ENCODE results near the gene PLK1.

DNA sequence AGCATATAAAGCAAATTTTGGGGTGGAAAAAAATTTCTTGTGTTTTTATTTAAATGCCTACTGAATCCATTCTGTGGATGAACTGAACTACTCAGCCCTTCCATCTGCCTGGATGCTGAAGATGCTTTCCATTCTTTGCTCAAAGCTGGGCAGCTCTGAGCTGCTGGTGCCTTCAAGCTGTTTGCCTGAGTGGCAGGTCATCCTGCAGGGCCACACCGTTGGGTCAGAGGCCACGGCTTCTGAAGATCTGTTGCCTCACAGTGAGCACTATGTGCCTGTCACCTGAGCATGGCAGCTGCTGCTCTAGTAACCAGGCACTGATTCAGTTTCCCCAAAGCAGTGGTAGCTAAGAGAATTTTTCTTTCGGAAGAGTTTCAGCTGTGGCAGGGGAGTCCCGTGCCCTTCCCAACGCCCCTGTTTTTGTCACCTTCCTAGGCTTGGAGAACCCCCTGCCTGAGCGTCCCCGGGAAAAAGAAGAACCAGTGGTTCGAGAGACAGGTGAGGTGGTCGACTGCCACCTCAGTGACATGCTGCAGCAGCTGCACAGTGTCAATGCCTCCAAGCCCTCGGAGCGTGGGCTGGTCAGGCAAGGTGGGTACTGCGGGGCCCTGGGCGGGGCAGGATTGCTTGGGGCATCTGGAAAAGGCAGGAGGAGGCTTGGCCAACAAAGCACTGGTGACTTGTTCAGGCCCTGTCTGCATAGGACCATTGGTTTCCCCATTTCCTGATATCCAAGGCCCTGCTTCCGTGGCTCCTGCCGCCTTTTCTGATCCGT is 8.5 kb downstream of the PLK1 start:
- TF ChIP-seq GATA3 (IDR thresholded peaks at IDR 0.05; ENCODE audit: low read depth, low read length) (no peak), GATA2 (IDR thresholded peaks at IDR 0.05; ENCODE audit: low read depth, low read length) (no peak)

Measured in SH-SY5Y (cell line).